HFF-Myc (cell line): Measurements from ENCODE around the gene KCNT1.

Experiments used
- DNase-seq: peaks from one replicate; pipeline ENCODE4 v3.0.0-alpha.2; 2011; ENCODE audit warnings: low read depth; ENCODE audit errors: extremely low read depth
- H3K4me3 ChIP-seq: replicated peaks from 2 replicates; pipeline ENCODE4 v1.5.1; 2011; ENCODE audit warnings: low read depth, mild to moderate bottlenecking, control low read depth, low read length
- CTCF ChIP-seq: IDR thresholded peaks from 2 replicates; pipeline ENCODE4 v1.5.1; 2012; ENCODE audit warnings: mild to moderate bottlenecking, low read depth, low read length, control low read depth; ENCODE audit errors: missing control alignments

KCNT1 gene

GRCh38 chr9:135662758-135663450, 39.1 kb upstream of the KCNT1 start, which contains the start of gene LCN9:
Gene LCN9, plus strand, starts transcription at chr9:135663309. Its CDS starts 13 bp downstream, at chr9:135663322.
- no peak for DNase-seq
- TF ChIP-seq CTCF: no peak
- no peak within 1 kb of the TSS for H3K4me3 ChIP-seq

GRCh38 chr9:135663451-135663770, 38.6 kb upstream of the KCNT1 start:
- no peak for DNase-seq
- no peak for TF ChIP-seq CTCF
- H3K4me3 ChIP-seq: no peak overlapping the region

- no peak overlapping the region for H3K4me3 ChIP-seq
- no peak for DNase-seq
- no peak for TF ChIP-seq CTCF
Measured at GRCh38 chr9:135663857-135664256, 38.1 kb upstream of the KCNT1 start.

- H3K4me3 ChIP-seq: no peak overlapping the region
- no peak for TF ChIP-seq CTCF
- DNase-seq: no peak
Measured at GRCh38 chr9:135664266-135664665, 37.7 kb upstream of the KCNT1 start.

GRCh38 chr9:135664801-135665794, 36.9 kb upstream of the KCNT1 start:
- DNase-seq: no peak
- TF ChIP-seq CTCF: no peak
- H3K4me3 ChIP-seq: no peak overlapping the region

- DNase-seq: no peak
- H3K4me3 ChIP-seq: no peak overlapping the region
- TF ChIP-seq CTCF: no peak
Measured at GRCh38 chr9:135665795-135666189, 36.2 kb upstream of the KCNT1 start.
